ENCODE results near the gene NCAN. TPM values are rescaled to one million over a fixed set of nuclear protein-coding genes. Genes with fewer than 3 reads are reported as not detected.

NCAN gene
- total and polyA plus RNA-seq, 8 donors = 0.04 to 0.13 (median 0.06) TPM; not detected in 3

DNA sequence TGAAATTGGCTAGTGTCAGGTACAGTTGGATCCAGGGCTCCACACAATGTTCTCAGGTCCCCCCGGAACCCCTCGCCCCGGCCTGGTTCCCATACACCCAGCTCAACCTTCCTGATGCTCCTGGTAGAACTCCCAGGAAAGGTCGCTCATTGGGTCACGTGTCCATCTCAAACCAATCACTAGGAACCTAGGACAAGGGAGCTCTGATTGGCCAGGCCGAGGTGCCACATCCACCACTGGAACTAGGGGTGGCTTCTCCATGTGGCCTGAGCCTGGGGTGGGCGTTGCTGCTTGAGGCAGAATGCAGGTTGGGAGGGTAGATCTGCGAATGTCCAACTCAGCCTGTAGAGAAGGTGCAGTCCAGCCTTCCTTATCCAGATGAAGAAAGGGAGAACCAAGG, 34.8 kb upstream of the NCAN start:
- no peaks in the 10 kb centered on the region for H3K27me3 ChIP-seq
- H3K9me3 ChIP-seq = no peaks in the 10 kb centered on the region
- H3K4me1 ChIP-seq = no peaks in the 10 kb centered on the region
- peaks cover 0 to 7% (median 0%) of the 10 kb centered on the region in 3 donors for H3K36me3 ChIP-seq
- H3K4me3 ChIP-seq = no peak overlapping the region
- TF ChIP-seq, protein P1, sequence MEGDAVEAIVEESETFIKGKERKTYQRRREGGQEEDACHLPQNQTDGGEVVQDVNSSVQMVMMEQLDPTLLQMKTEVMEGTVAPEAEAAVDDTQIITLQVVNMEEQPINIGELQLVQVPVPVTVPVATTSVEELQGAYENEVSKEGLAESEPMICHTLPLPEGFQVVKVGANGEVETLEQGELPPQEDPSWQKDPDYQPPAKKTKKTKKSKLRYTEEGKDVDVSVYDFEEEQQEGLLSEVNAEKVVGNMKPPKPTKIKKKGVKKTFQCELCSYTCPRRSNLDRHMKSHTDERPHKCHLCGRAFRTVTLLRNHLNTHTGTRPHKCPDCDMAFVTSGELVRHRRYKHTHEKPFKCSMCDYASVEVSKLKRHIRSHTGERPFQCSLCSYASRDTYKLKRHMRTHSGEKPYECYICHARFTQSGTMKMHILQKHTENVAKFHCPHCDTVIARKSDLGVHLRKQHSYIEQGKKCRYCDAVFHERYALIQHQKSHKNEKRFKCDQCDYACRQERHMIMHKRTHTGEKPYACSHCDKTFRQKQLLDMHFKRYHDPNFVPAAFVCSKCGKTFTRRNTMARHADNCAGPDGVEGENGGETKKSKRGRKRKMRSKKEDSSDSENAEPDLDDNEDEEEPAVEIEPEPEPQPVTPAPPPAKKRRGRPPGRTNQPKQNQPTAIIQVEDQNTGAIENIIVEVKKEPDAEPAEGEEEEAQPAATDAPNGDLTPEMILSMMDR (IDR thresholded peaks at IDR 0.05) = no peak
- ATAC-seq (no peak), FAIRE-seq (no peak), DNase-seq (no peak)
- no peak overlapping the region for H3K27ac ChIP-seq
- intact Hi-C loops (cut with DNase I) = no loop called here
- WGBS, 2 donors = 85 to 92% methylated on average over 8 of the region's 8 CpGs

DNA sequence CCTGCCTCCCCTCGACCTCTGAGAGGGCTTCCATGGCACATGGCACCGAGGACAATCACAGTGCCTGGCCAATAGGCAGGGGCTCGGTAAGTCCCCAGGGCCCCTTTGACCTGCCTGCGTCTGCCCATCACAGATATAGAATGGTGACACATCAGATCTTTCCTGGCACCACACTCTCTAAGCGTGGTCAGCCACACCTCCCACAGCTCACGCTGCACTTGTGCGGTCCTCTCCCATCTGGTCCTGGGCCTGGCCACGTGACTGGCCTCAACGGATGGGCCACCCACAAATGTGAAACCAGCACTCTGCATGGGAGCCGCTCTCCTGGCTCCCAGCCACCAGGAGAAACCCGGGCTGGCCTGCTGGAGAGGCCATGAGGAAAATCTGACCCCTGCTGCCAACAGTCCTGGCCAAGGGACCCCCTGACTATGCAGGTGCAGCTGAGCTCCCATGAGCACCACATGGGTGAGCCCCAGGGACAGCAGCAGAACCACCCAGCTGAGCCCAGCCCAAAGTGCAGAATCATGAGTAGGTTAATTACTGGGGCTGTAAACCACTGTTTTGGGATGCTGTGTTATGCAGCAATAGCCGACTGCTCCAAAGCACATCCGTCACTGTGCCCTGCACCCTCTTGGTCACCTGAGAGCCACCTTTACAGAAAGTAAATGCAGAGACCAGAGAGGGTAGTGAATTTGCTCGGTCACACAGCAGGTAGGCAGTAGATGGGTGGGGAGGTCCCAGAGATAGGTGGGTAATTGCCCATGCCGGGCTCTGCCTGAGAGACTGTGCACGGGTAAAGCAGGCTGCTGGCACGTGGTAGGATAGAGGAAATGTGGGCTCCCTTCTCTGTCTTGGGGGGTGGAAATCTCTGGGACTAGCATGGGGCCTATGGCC, 32.0 kb upstream of the NCAN start:
- no peak overlapping the region for H3K27ac ChIP-seq
- H3K36me3 ChIP-seq = peaks cover 0 to 7% (median 0%) of the 10 kb centered on the region in 3 donors
- no peak overlapping the region for H3K4me3 ChIP-seq
- H3K27me3 ChIP-seq = no peaks in the 10 kb centered on the region
- intact Hi-C loops (cut with DNase I) = no loop called here
- no peak for ATAC-seq
- H3K9me3 ChIP-seq = no peaks in the 10 kb centered on the region
- TF ChIP-seq, protein P1 (IDR thresholded peaks at IDR 0.05) = no peak
- no peak for FAIRE-seq
- WGBS, 2 donors = 91 to 95% methylated on average over 17 of the region's 17 CpGs
- H3K4me1 ChIP-seq = no peaks in the 10 kb centered on the region
- DNase-seq = no peak

DNA sequence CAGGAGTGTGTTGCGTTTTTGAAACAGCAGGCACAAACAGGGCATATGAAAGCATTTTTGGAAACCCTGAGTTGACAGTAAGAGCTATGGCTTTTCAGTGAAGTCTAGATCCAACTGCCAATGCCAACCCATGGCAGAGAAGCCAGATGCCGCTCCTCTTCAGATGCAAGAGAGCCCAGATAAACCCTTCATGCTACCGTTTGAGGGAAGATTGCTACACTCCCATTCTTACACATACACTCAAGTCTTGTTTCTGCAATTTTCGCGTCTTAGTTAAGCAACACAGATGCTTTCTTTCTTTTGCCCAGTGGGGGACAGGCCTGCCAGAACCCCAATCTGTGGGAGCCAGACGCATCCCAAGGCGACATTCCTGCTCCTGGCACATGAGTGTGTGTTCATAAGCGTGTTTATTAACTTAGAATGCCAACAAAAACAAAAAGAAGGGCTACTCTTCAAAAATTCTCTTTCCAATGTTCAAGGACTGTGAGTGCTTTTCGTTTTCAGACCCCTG, 30.2 kb upstream of the NCAN start:
- no peak overlapping the region for H3K4me3 ChIP-seq
- FAIRE-seq (no peak), DNase-seq (no peak), ATAC-seq (no peak)
- WGBS, 2 donors = 90 to 91% methylated on average over 9 of the region's 9 CpGs
- no peak overlapping the region for H3K27ac ChIP-seq
- TF ChIP-seq, protein P1 (IDR thresholded peaks at IDR 0.05) = no peak
- no peaks in the 10 kb centered on the region for H3K27me3 ChIP-seq
- H3K36me3 ChIP-seq = peaks cover 0 to 7% (median 0%) of the 10 kb centered on the region in 3 donors
- H3K4me1 ChIP-seq = no peaks in the 10 kb centered on the region
- H3K9me3 ChIP-seq = no peaks in the 10 kb centered on the region
- intact Hi-C loops (cut with DNase I) = no loop called here

DNA sequence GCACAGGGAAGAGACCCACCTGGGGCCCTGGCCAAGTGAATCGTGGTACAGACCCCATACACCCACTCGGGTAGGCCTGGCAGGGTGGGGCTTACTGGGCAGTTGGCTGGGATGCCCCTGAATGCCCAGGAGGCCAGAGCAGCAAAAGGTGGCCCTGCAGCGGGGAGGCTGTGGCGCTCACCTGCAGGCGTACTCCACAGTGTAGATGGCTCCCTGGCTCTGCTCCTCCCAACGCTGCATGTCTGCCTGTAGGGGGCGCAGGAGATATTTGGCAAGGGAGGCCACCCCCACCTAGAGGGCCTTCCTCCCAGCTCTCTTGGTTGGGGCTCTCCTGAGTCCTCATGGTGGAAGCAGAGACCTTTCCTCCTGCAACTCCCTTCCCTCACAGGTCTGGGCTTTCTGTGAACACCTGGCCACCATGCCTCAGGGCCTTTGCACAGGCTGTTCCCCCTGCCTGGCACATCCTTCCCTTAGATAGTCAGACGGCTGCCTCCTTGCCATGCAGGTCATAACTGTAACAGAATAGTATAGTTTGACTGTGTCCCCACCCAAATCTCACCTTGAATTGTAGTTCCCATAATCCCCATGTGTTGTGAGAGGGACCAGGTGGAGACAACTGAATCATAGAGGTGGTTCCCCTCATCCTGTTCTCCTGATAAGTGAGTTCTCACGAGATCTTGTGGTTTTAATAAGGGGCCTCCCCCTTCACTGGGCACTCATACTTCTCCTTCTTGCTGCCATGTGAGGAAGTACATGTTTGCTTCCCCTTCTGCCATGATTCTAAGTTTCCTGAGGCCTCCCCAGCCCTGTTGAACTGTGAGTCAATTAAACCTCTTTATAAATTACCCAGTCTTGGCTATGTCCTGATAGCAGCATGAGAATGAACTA, 25.7 kb upstream of the NCAN start:
- DNase-seq (no peak), ATAC-seq (peak; percentile 41 to 77 (median 67)), FAIRE-seq (no peak)
- Histone ChIP-seq H3K27me3 (no peaks in the 10 kb centered on the region), H3K9me3 (no peaks in the 10 kb centered on the region), H3K4me3 (no peak overlapping the region), H3K36me3 (no peaks in the 10 kb centered on the region), H3K4me1 (peaks cover 10 to 17% (median 11%) of the 10 kb centered on the region in 3 donors), H3K27ac (no peak overlapping the region)
- TF ChIP-seq, protein P1 (IDR thresholded peaks at IDR 0.05) = peak; percentile 18 to 39 (median 22)
- 60 to 62% methylated on average over 9 of the region's 9 CpGs for WGBS, 2 donors
- intact Hi-C loops (cut with DNase I) = no loop called here

Measured in pancreas (tissue), 10 donors.